SK-N-SH (cell line): ENCODE data around the gene TXNDC2.

Experiments used
- CHD2 ChIP-seq: fragments of 150-350 bp; IDR thresholded peaks from 2 replicates; pipeline ENCODE4 v1.6.1; 2018; ENCODE audit warnings: low read length; ENCODE audit not compliant: partially characterized antibody
- CTCF ChIP-seq: fragments of 200-600 bp; sonication (generic); IDR thresholded peaks from 2 replicates; pipeline ENCODE4 v1.6.1; 2017; ENCODE audit warnings: antibody characterized with exemption, mild to moderate bottlenecking, moderate library complexity
- EP300 ChIP-seq, 2 experiments: IDR thresholded peaks; 2 replicates each; pipeline versions ENCODE4 v1.4.0 to v1.6.1; 2012; ENCODE audit warnings: borderline replicate concordance in 1 of 2, low read depth in 1 of 2, low read length in 1 of 2
- MXI1 ChIP-seq: IDR thresholded peaks from 2 replicates; pipeline ENCODE4 v1.6.1; 2012; ENCODE audit warnings: mild to moderate bottlenecking, low read depth, low read length, improper control_type of control experiment
- NFIC ChIP-seq: IDR thresholded peaks from 2 replicates; pipeline ENCODE4 v1.4.0; 2012; ENCODE audit warnings: borderline replicate concordance
- NRF1 ChIP-seq: IDR thresholded peaks from 2 replicates; pipeline ENCODE4 v1.6.1; 2012; ENCODE audit warnings: low read depth, mild to moderate bottlenecking, low read length
- POLR2AphosphoS5 ChIP-seq: IDR thresholded peaks from 2 replicates; pipeline ENCODE4 v1.6.1; 2012; ENCODE audit warnings: low read depth, low read length
- REST ChIP-seq: IDR thresholded peaks from 2 replicates; pipeline ENCODE4 v1.6.1; 2012; ENCODE audit warnings: mild to moderate bottlenecking, low read depth, low read length, moderate library complexity
- TCF12 ChIP-seq: IDR thresholded peaks from 2 replicates; pipeline ENCODE4 v1.4.0; 2012
- TEAD4 ChIP-seq: IDR thresholded peaks from 2 replicates; pipeline ENCODE4 v1.4.0; 2012; ENCODE audit warnings: mild to moderate bottlenecking, borderline replicate concordance; ENCODE audit not compliant: insufficient read depth
- USF2 ChIP-seq: fragments of 150-350 bp; IDR thresholded peaks from 2 replicates; pipeline ENCODE4 v1.6.1; 2017; ENCODE audit warnings: antibody characterized with exemption, low read length, low read depth, borderline replicate concordance
- YY1 ChIP-seq: IDR thresholded peaks from 2 replicates; pipeline ENCODE4 v1.4.0; 2012; ENCODE audit warnings: low read depth, mild to moderate bottlenecking

GRCh38 chr18:9866627-9867026, 19.1 kb upstream of the TXNDC2 start:
- TF ChIP-seq POLR2AphosphoS5 (no peak), CTCF (no peak), MXI1 (no peak), NRF1 (no peak), EP300 (IDR thresholded peaks at IDR 0.05; ENCODE audit: borderline replicate concordance in 1 of 2, low read depth in 1 of 2, low read length in 1 of 2) (no peak), YY1 (no peak), TCF12 (no peak), TEAD4 (no peak), REST (no peak), NFIC (no peak), USF2 (no peak), CHD2 (no peak)
